NOMO-1 treated with dmso at 0.1 percent for 144 hours (cell line): Measurements from ENCODE around the gene ITPKC.
"Not testable (repeated sequence)": the region's sequence is repeated elsewhere in the genome, so short reads cannot be mapped to it uniquely, and the experiment has no call there.

Experiments
- DNase-seq: peaks from one replicate; lab custom pipeline; 2025; ENCODE audit not compliant: unreplicated experiment; lab: John Stamatoyannopoulos, UW

ITPKC gene

GRCh38 chr19:40759352-40759751 is 42.4 kb downstream of the ITPKC start:
- no peak for DNase-seq

- no peak for DNase-seq
Observed at GRCh38 chr19:40762754-40763470, 46.0 kb downstream of the ITPKC start.

- DNase-seq: no peak
Observed at GRCh38 chr19:40763526-40763925, 46.6 kb downstream of the ITPKC start.

GRCh38 chr19:40763963-40764362 is 47.1 kb downstream of the ITPKC start:
- no peak for DNase-seq

GRCh38 chr19:40766385-40766784 is 49.5 kb downstream of the ITPKC start:
- DNase-seq: not testable (repeated sequence)

- DNase-seq: no peak
Observed at GRCh38 chr19:40768869-40769268, 52.0 kb downstream of the ITPKC start.

GRCh38 chr19:40771101-40771862 is 54.4 kb downstream of the ITPKC start:
- DNase-seq: not testable (repeated sequence)

GRCh38 chr19:40774916-40775631 is 58.2 kb downstream of the ITPKC start, which contains the start of gene MIA:
Gene MIA (plus strand): TSS chr19:40775521. CDS start chr19:40775543, 22 bp downstream.
- no peak for DNase-seq

- no peak for DNase-seq
Observed at GRCh38 chr19:40775632-40776022, 58.7 kb downstream of the ITPKC start.

- no peak for DNase-seq
Observed at GRCh38 chr19:40776364-40776763, 59.5 kb downstream of the ITPKC start.

GRCh38 chr19:40776932-40777644 is 60.2 kb downstream of the ITPKC start:
- peak; percentile 98 for DNase-seq

GRCh38 chr19:40777645-40777936 is 60.7 kb downstream of the ITPKC start:
- DNase-seq: no peak

- peak; percentile 99 for DNase-seq
Observed at GRCh38 chr19:40777937-40778705, 61.2 kb downstream of the ITPKC start, which contains the start of gene RAB4B. Gene RAB4B (plus strand): TSS chr19:40778247. CDS start chr19:40778376, 129 bp downstream.

GRCh38 chr19:40778706-40779284 is 61.9 kb downstream of the ITPKC start:
- no peak for DNase-seq

- no peak for DNase-seq
Observed at GRCh38 chr19:40780582-40780981, 63.7 kb downstream of the ITPKC start.

- no peak for DNase-seq
Observed at GRCh38 chr19:40781140-40781539, 64.2 kb downstream of the ITPKC start.

GRCh38 chr19:40783711-40784110 is 66.8 kb downstream of the ITPKC start:
- DNase-seq: no peak

GRCh38 chr19:40784146-40784545 is 67.2 kb downstream of the ITPKC start:
- DNase-seq: not testable (repeated sequence)

GRCh38 chr19:40785526-40785925 is 68.6 kb downstream of the ITPKC start:
- no peak for DNase-seq
